Dedifferentiated amniotic fluid mesenchymal stem cell (primary cell): ENCODE data around the gene CLTCL1.

Experiments used
- DNase-seq: peaks from one replicate; pipeline ENCODE4 v3.0.0-alpha.2; 2016; ENCODE audit errors: extremely low spot score

The CLTCL1 gene

DNA sequence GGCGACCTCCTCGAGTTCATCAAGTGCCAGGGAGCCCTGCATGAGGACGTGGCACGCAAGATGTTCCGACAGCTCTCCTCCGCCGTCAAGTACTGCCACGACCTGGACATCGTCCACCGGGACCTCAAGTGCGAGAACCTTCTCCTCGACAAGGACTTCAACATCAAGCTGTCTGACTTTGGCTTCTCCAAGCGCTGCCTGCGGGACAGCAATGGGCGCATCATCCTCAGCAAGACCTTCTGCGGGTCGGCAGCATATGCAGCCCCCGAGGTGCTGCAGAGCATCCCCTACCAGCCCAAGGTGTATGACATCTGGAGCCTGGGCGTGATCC, 159.9 kb downstream of the CLTCL1 start:
- no peak for DNase-seq

GRCh38 chr22:19130959-19131684, 160.4 kb downstream of the CLTCL1 start, which contains the start of gene TSSK2:
Gene TSSK2, plus strand, starts transcription at chr22:19131308. Its CDS starts 92 bp downstream, at chr22:19131400.
- DNase-seq = no peak

- DNase-seq = no peak
These were observed 161.6 kb downstream of the CLTCL1 start for GRCh38 chr22:19129871-19130270.
